Trophoblast cell (in vitro differentiated cells and primary cell): ENCODE measurements around the gene TNFSF15.
A peak's percentile ranks its signal among the peaks of the same experiment; 100 is the strongest.

ENCODE experiments used
- DNase-seq, 2 donors: peaks; one replicate each; pipeline ENCODE4 v3.0.0-alpha.2; 2016
- H2AFZ ChIP-seq: 2 replicates; pipeline ENCODE4 v1.6.1; 2013; ENCODE audit warnings: low read length, moderate library complexity, mild to moderate bottlenecking; ENCODE audit not compliant: insufficient read depth, poor library complexity
- H2AK5ac ChIP-seq: 2 replicates; pipeline ENCODE4 v1.6.1; 2013; ENCODE audit warnings: mild to moderate bottlenecking, low read length
- H2BK120ac ChIP-seq: 2 replicates; pipeline ENCODE4 v1.6.1; 2013; ENCODE audit warnings: low read length, mild to moderate bottlenecking, moderate library complexity; ENCODE audit not compliant: insufficient read depth, poor library complexity
- H2BK12ac ChIP-seq: 2 replicates; pipeline ENCODE4 v1.6.1; 2013; ENCODE audit warnings: mild to moderate bottlenecking, low read length, moderate library complexity
- H2BK5ac ChIP-seq: 2 replicates; pipeline ENCODE4 v1.6.1; 2013; ENCODE audit warnings: low read length, low read depth, moderate library complexity, mild to moderate bottlenecking; ENCODE audit not compliant: poor library complexity
- H3K14ac ChIP-seq: 2 replicates; pipeline ENCODE4 v1.6.1; 2013; ENCODE audit warnings: mild to moderate bottlenecking, low read length
- H3K18ac ChIP-seq: 2 replicates; pipeline ENCODE4 v1.6.1; 2013; ENCODE audit warnings: mild to moderate bottlenecking, low read length
- H3K23ac ChIP-seq: 2 replicates; pipeline ENCODE4 v1.6.1; 2013; ENCODE audit warnings: low read length
- H3K27ac ChIP-seq: 2 replicates; pipeline ENCODE4 v1.5.1; 2013; ENCODE audit warnings: low read depth, mild to moderate bottlenecking, inconsistent platforms, low read length, moderate library complexity
- H3K27me3 ChIP-seq: 2 replicates; pipeline ENCODE4 v1.6.1; 2013; ENCODE audit warnings: inconsistent platforms, mild to moderate bottlenecking, low read length, moderate library complexity; ENCODE audit not compliant: insufficient read depth
- H3K36me3 ChIP-seq, 2 experiments: 1 replicate in 1 of 2; 2 replicates in 1 of 2; pipeline ENCODE4 v1.6.1; 2013; ENCODE audit warnings: low read length in 2 of 2, mild to moderate bottlenecking in 2 of 2, moderate library complexity in 1 of 2; ENCODE audit not compliant: insufficient read depth in 2 of 2, control insufficient read depth in 1 of 2
- H3K4ac ChIP-seq: 2 replicates; pipeline ENCODE4 v1.6.1; 2013; ENCODE audit warnings: low read depth, mild to moderate bottlenecking, low read length, moderate library complexity
- H3K4me1 ChIP-seq, 2 experiments: 1 replicate in 1 of 2; 2 replicates in 1 of 2; pipeline ENCODE4 v1.6.1; 2013; ENCODE audit warnings: low read length in 2 of 2, mild to moderate bottlenecking in 2 of 2, moderate library complexity in 1 of 2; ENCODE audit not compliant: insufficient read depth in 2 of 2, control insufficient read depth in 1 of 2
- H3K4me2 ChIP-seq: 2 replicates; pipeline ENCODE4 v1.6.1; 2013; ENCODE audit warnings: inconsistent platforms, mild to moderate bottlenecking, low read length, moderate library complexity
- H3K4me3 ChIP-seq: 2 replicates; pipeline ENCODE4 v1.5.1; 2013; ENCODE audit warnings: mild to moderate bottlenecking, low read depth, low read length, inconsistent platforms
- H3K79me1 ChIP-seq: one replicate; pipeline ENCODE4 v1.6.1; 2013; ENCODE audit warnings: low read length
- H3K79me2 ChIP-seq: 2 replicates; pipeline ENCODE4 v1.6.1; 2013; ENCODE audit warnings: low read length, mild to moderate bottlenecking; ENCODE audit not compliant: control insufficient read depth, insufficient read depth, poor library complexity
- H3K9ac ChIP-seq: 2 replicates; pipeline ENCODE4 v1.6.1; 2013; ENCODE audit warnings: mild to moderate bottlenecking, low read length
- H3K9me3 ChIP-seq: 2 replicates; pipeline ENCODE4 v1.6.1; 2013; ENCODE audit warnings: low read depth, mild to moderate bottlenecking, control low read depth, inconsistent platforms, low read length; ENCODE audit not compliant: insufficient read depth
- H4K12ac ChIP-seq: 2 replicates; pipeline ENCODE4 v1.6.1; 2013; ENCODE audit warnings: low read depth, mild to moderate bottlenecking, low read length, moderate library complexity
- H4K8ac ChIP-seq: 2 replicates; pipeline ENCODE4 v1.6.1; 2013; ENCODE audit warnings: low read depth, mild to moderate bottlenecking, low read length, moderate library complexity
- H4K91ac ChIP-seq: one replicate; pipeline ENCODE4 v1.6.1; 2013; ENCODE audit warnings: low read depth, mild to moderate bottlenecking, low read length, moderate library complexity
- WGBS: extraction: QIAGEN DNeasy Blood & Tissue Kit; methylation state at CpG from one replicate; pipeline ENCODE4 v1.1.7; 2013; ENCODE audit warnings: missing lambda C conversion rate; ENCODE audit not compliant: insufficient read length, insufficient coverage; ENCODE audit errors: extremely low coverage; 5-methylcytosine and 5-hydroxymethylcytosine counted together

The TNFSF15 gene

GRCh38 chr9:114810614-114811013, 4.8 kb upstream of the TNFSF15 start:
- Histone ChIP-seq H3K27ac (no peak overlapping the region), H3K23ac (no peak overlapping the region), H3K9me3 (peaks cover 2% of the 10 kb centered on the region), H2AFZ (no peak overlapping the region), H3K4me3 (no peak overlapping the region), H2BK5ac (no peak overlapping the region), H3K79me1 (peaks cover 13% of the 10 kb centered on the region), H3K4ac (no peak overlapping the region), H2BK12ac (no peak overlapping the region), H2BK120ac (no peak overlapping the region), H4K91ac (no peak overlapping the region), H3K4me2 (no peak overlapping the region), H4K12ac (no peak overlapping the region), H4K8ac (no peak overlapping the region), H3K4me1 (peaks cover 11 to 19% of the 10 kb centered on the region in 2 experiments), H3K18ac (no peak overlapping the region), H3K36me3 (no peaks in the 10 kb centered on the region), H3K9ac (no peak overlapping the region), H2AK5ac (no peak overlapping the region), H3K79me2 (peaks cover 2% of the 10 kb centered on the region), H3K27me3 (no peaks in the 10 kb centered on the region), H3K14ac (no peak overlapping the region)
- no CpG with 5 or more reads among the region's 3 CpGs for WGBS
- no peak for DNase-seq

- Histone ChIP-seq H4K8ac (no peak overlapping the region), H2AK5ac (no peak overlapping the region), H3K23ac (no peak overlapping the region), H3K4me1 (peaks cover 28 to 32% of the 10 kb centered on the region in 2 experiments), H2AFZ (no peak overlapping the region), H3K18ac (no peak overlapping the region), H3K27ac (no peak overlapping the region), H3K4ac (no peak overlapping the region), H3K14ac (no peak overlapping the region), H2BK12ac (no peak overlapping the region), H3K9ac (no peak overlapping the region), H3K4me3 (no peak overlapping the region), H4K91ac (no peak overlapping the region), H3K79me1 (peaks cover 19% of the 10 kb centered on the region), H3K79me2 (peaks cover 3% of the 10 kb centered on the region), H3K36me3 (no peaks in the 10 kb centered on the region), H3K4me2 (no peak overlapping the region), H2BK5ac (no peak overlapping the region), H3K9me3 (no peaks in the 10 kb centered on the region), H4K12ac (no peak overlapping the region), H3K27me3 (no peaks in the 10 kb centered on the region), H2BK120ac (no peak overlapping the region)
- no peak for DNase-seq
- no CpG with 5 or more reads among the region's 2 CpGs for WGBS
Measured at GRCh38 chr9:114806526-114806900, 674 bp upstream of the TNFSF15 start.

- WGBS, result no CpG with 5 or more reads among the region's 5 CpGs
Measured at GRCh38 chr9:114804505-114804904, 1.3 kb downstream of the TNFSF15 start.

GRCh38 chr9:114803479-114804265, 2.2 kb downstream of the TNFSF15 start:
- Histone ChIP-seq H3K23ac (no peak overlapping the region), H3K4me2 (peak overlapping the region; percentile 45), H3K9ac (no peak overlapping the region), H4K91ac (peak overlapping the region; percentile 67), H2BK5ac (peak overlapping the region; percentile 76), H2AK5ac (peak overlapping the region; percentile 91), H3K4me3 (no peak overlapping the region), H3K18ac (peak overlapping the region; percentile 28), H2AFZ (peak overlapping the region; percentile 15), H4K12ac (no peak overlapping the region), H4K8ac (peak overlapping the region; percentile 57), H3K36me3 (peaks cover 2 to 3% of the 10 kb centered on the region in 2 experiments), H2BK120ac (peak overlapping the region; percentile 72), H3K79me1 (peaks cover 26% of the 10 kb centered on the region), H2BK12ac (peak overlapping the region; percentile 95), H3K27ac (peak overlapping the region; percentile 31), H3K79me2 (peaks cover 3% of the 10 kb centered on the region), H3K27me3 (no peaks in the 10 kb centered on the region), H3K4ac (peak overlapping the region; percentile 43), H3K4me1 (peaks cover 32 to 35% of the 10 kb centered on the region in 2 experiments), H3K14ac (peak overlapping the region; percentile 83), H3K9me3 (no peaks in the 10 kb centered on the region)
- no CpG with 5 or more reads among the region's 1 CpG for WGBS
- peak; percentile 8 to 23 for DNase-seq

More at GRCh38 chr9:114804505-114804904, 1.3 kb downstream of the TNFSF15 start:
- H3K79me2 ChIP-seq, result peaks cover 3% of the 10 kb centered on the region
- peak overlapping the region; percentile 8 for H2AK5ac ChIP-seq
- H4K91ac ChIP-seq, result peak overlapping the region; percentile 67
- H4K8ac ChIP-seq, result peak overlapping the region; percentile 50
- H2BK120ac ChIP-seq, result peak overlapping the region; percentile 19
- peak overlapping the region; percentile 31 for H3K27ac ChIP-seq
- no peak overlapping the region for H4K12ac ChIP-seq
- peaks cover 2 to 3% of the 10 kb centered on the region in 2 experiments for H3K36me3 ChIP-seq
- peak overlapping the region; percentile 26 for H3K18ac ChIP-seq
- peak overlapping the region; percentile 95 for H2BK12ac ChIP-seq
- peak overlapping the region; percentile 83 for H3K14ac ChIP-seq
- no peaks in the 10 kb centered on the region for H3K9me3 ChIP-seq
- H3K27me3 ChIP-seq, result no peaks in the 10 kb centered on the region
- H3K9ac ChIP-seq, result no peak overlapping the region
- H3K79me1 ChIP-seq, result peaks cover 26% of the 10 kb centered on the region
- peaks cover 32 to 33% of the 10 kb centered on the region in 2 experiments for H3K4me1 ChIP-seq
- H3K4ac ChIP-seq, result no peak overlapping the region
- no peak overlapping the region for H2AFZ ChIP-seq
- peak overlapping the region; percentile 76 for H2BK5ac ChIP-seq
- H3K4me2 ChIP-seq, result peak overlapping the region; percentile 45
- DNase-seq, result peak; percentile 77 to 94
- H3K23ac ChIP-seq, result no peak overlapping the region
- H3K4me3 ChIP-seq, result no peak overlapping the region
